SK-N-SH (cell line): ENCODE data around the gene TRAF5. TPM values are rescaled to one million over a fixed set of nuclear protein-coding genes. Genes with fewer than 3 reads are reported as not detected.

ENCODE experiments used
- CTCF ChIA-PET: fragments of 300-600, 350-600 bp; formaldehyde crosslinking; extraction: SDS; loops from one replicate; lab custom pipeline; 2021; lab: Yijun Ruan, JAX
- POLR2A ChIA-PET: fragments of 350-600 bp; sonication (Branson Sonifier 250); formaldehyde crosslinking; extraction: SDS; loops from one replicate; lab custom pipeline; 2020; ENCODE audit warnings: antibody characterized with exemption, inconsistent platforms; lab: Yijun Ruan, JAX
- DNase-seq: peaks from one replicate; pipeline ENCODE4 v3.0.0; 2012
- H2AFZ ChIP-seq: fragments of 200-600 bp; sonication (generic); 2 replicates; pipeline ENCODE4 v1.8.1; 2016; ENCODE audit warnings: antibody characterized with exemption, mild to moderate bottlenecking, low read depth
- H3F3A ChIP-seq: fragments of 200-600 bp; sonication (generic); replicated peaks from 2 replicates; pipeline ENCODE3; 2016; ENCODE audit warnings: antibody characterized with exemption, mild to moderate bottlenecking; ENCODE audit not compliant: insufficient read depth
- H3K27ac ChIP-seq, 2 experiments: fragments of 200-500 bp in 1 of 2; fragments of 200-600 bp in 1 of 2; sonication (Bioruptor generic) in 1 of 2; sonication (generic), shearing (Covaris generic) in 1 of 2; 2 replicates each; pipeline versions ENCODE4 v1.5.1 to v1.6.1; 2014 to 2016; ENCODE audit warnings: low read depth in 2 of 2, inconsistent platforms in 1 of 2, low read length in 1 of 2, mild to moderate bottlenecking in 1 of 2, mixed read lengths in 1 of 2
- H3K27me3 ChIP-seq: fragments of 200-600 bp; sonication (generic), shearing (Covaris generic); 2 replicates; pipeline ENCODE4 v1.6.1; 2016; ENCODE audit warnings: mixed run types; ENCODE audit not compliant: insufficient read depth
- H3K36me3 ChIP-seq, 2 experiments: fragments of 200-500 bp in 1 of 2; fragments of 200-600 bp in 1 of 2; sonication (Bioruptor generic) in 1 of 2; sonication (generic) in 1 of 2; replicated peaks in 1 of 2; 2 replicates each; pipeline versions ENCODE3 to v1.5.1; 2014 to 2016; ENCODE audit warnings: low read length in 1 of 2, mild to moderate bottlenecking in 1 of 2; ENCODE audit not compliant: insufficient read depth in 2 of 2, control insufficient read depth in 1 of 2
- H3K4me1 ChIP-seq, 2 experiments: fragments of 200-500 bp in 1 of 2; fragments of 200-600 bp in 1 of 2; sonication (Bioruptor generic) in 1 of 2; sonication (generic), shearing (Covaris generic) in 1 of 2; 2 replicates each; pipeline versions ENCODE4 v1.5.1 to v1.6.1; 2014 to 2016; ENCODE audit warnings: low read depth in 1 of 2, low read length in 1 of 2, mixed run types in 1 of 2; ENCODE audit not compliant: insufficient read depth in 2 of 2, control insufficient read depth in 1 of 2
- H3K4me2 ChIP-seq: fragments of 200-600 bp; sonication (generic), shearing (Covaris generic); 2 replicates; pipeline ENCODE4 v1.6.1; 2017; ENCODE audit warnings: mixed run types
- H3K4me3 ChIP-seq, 2 experiments: fragments of 200-500 bp in 1 of 2; fragments of 200-600 bp in 1 of 2; sonication (Bioruptor generic) in 1 of 2; sonication (generic), shearing (Covaris generic) in 1 of 2; 2 replicates each; pipeline versions ENCODE4 v1.5.1 to v1.8.1; 2014 to 2016; ENCODE audit warnings: low read depth in 2 of 2, inconsistent platforms in 1 of 2, low read length in 1 of 2, mild to moderate bottlenecking in 1 of 2, mixed read lengths in 1 of 2, moderate library complexity in 1 of 2
- H3K79me2 ChIP-seq: fragments of 200-600 bp; sonication (generic); 2 replicates; pipeline ENCODE4 v1.8.1; 2017; ENCODE audit warnings: mild to moderate bottlenecking; ENCODE audit not compliant: insufficient read depth
- H3K9ac ChIP-seq: fragments of 200-600 bp; sonication (generic); 2 replicates; pipeline ENCODE4 v1.6.1; 2017; ENCODE audit warnings: mixed run types
- H3K9me2 ChIP-seq: fragments of 200-600 bp; sonication (generic); 2 replicates; pipeline ENCODE4 v1.6.1; 2017; ENCODE audit warnings: mixed run types
- H3K9me3 ChIP-seq: fragments of 200-600 bp; sonication (generic); 2 replicates; pipeline ENCODE4 v1.6.1; 2017; ENCODE audit warnings: mixed run types, mild to moderate bottlenecking, moderate library complexity
- H4K20me1 ChIP-seq: fragments of 200-600 bp; sonication (generic); 2 replicates; pipeline ENCODE4 v1.6.1; 2017; ENCODE audit warnings: mild to moderate bottlenecking, mixed run types; ENCODE audit not compliant: insufficient read depth
- EZH2phosphoT487 ChIP-seq: fragments of 200-600 bp; sonication (generic); IDR thresholded peaks from 2 replicates; pipeline ENCODE4 v1.6.1; 2017; ENCODE audit warnings: low read depth, mixed run types, mild to moderate bottlenecking, antibody characterized with exemption, moderate library complexity, borderline replicate concordance
- GABPA ChIP-seq: IDR thresholded peaks from 2 replicates; pipeline ENCODE4 v1.4.0; 2012; ENCODE audit warnings: low read depth, mild to moderate bottlenecking
- JUND ChIP-seq: IDR thresholded peaks from 2 replicates; pipeline ENCODE4 v1.4.0; 2012
- MXI1 ChIP-seq: IDR thresholded peaks from 2 replicates; pipeline ENCODE4 v1.6.1; 2012; ENCODE audit warnings: mild to moderate bottlenecking, low read depth, low read length, improper control_type of control experiment
- RCOR1 ChIP-seq: fragments of 150-350 bp; IDR thresholded peaks from 2 replicates; pipeline ENCODE4 v1.6.1; 2017; ENCODE audit warnings: antibody characterized with exemption, low read length
- TAF1 ChIP-seq: IDR thresholded peaks from 2 replicates; pipeline ENCODE4 v1.6.1; 2012; ENCODE audit warnings: low read depth, mild to moderate bottlenecking, low read length, moderate library complexity, borderline replicate concordance
- TCF12 ChIP-seq: IDR thresholded peaks from 2 replicates; pipeline ENCODE4 v1.4.0; 2012
- YY1 ChIP-seq: IDR thresholded peaks from 2 replicates; pipeline ENCODE4 v1.4.0; 2012; ENCODE audit warnings: low read depth, mild to moderate bottlenecking
- WGBS: methylation state at CpG from one replicate; pipeline ENCODE4 v1.1.6; 2017; ENCODE audit warnings: low lambda C conversion rate; 5-methylcytosine and 5-hydroxymethylcytosine counted together
- polyA plus RNA-seq, 3 experiments: library from polyadenylated mRNA; depleted of rRNA; stranded (reverse); fragments of >200 nt; gene quantifications; 2 replicates each; pipeline ENCODE4 v1.2.3, GENCODE V29; 2012
- TF ChIP-seq, protein P1 (sequence below): IDR thresholded peaks from 2 replicates; pipeline ENCODE4 v1.4.0; 2012; ENCODE audit warnings: low read depth, borderline replicate concordance
- TF ChIP-seq, protein P2 (sequence below): IDR thresholded peaks from 2 replicates; pipeline ENCODE4 v1.6.1; 2012; ENCODE audit warnings: mild to moderate bottlenecking, low read depth, low read length, moderate library complexity
- TF ChIP-seq, protein P3 (sequence below): fragments of 200-600 bp; sonication (generic); IDR thresholded peaks from 2 replicates; pipeline ENCODE4 v1.6.1; 2017; ENCODE audit warnings: antibody characterized with exemption, mild to moderate bottlenecking, moderate library complexity

TRAF5 gene
- polyA plus RNA-seq, 1 of the 3 experiments (the other 2 are of a cell fraction), result 7.6 TPM

DNA sequence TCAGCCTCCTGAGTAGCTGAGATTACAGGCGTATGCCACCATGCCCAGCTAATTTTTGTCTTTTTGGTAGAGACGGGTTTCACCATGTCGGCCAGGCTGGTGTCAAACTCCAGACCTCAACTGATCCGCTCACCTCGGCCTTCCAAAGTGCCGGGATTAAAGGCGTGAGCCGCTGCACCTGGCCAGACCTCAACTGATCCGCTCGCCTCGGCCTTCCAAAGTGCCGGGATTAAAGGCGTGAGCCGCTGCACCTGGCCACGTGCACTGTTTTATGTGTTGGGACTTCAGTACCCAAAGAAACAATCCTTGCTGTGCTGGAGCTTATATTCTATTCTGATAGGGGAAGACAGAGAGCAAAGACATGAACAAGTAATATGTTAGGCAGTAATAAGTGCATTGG, 10.1 kb downstream of the TRAF5 start:
- no peaks in the 10 kb centered on the region for H3K36me3 ChIP-seq
- no peak overlapping the region for H3K9ac ChIP-seq
- H3K79me2 ChIP-seq, result peaks cover 10% of the 10 kb centered on the region; the same call in 1 of the 2 replicates
- no peak overlapping the region for H3K27ac ChIP-seq
- H3K27me3 ChIP-seq, result no peaks in the 10 kb centered on the region
- no peak overlapping the region for H3K4me2 ChIP-seq
- 95% methylated on average over 14 of the region's 15 CpGs for WGBS
- H3K4me1 ChIP-seq, result peaks cover 0 to 22% of the 10 kb centered on the region in 2 experiments; a peak in 2 of 4 replicates
- ChIA-PET CTCF (interaction anchor here (1.3 to 1.9 kb wide), 3 partner anchors 10 to 133 kb away, joined by 3 to 11 read pairs (median 5); partner anchors contain the start of gene TRAF5), POLR2A (no interaction called here)
- H3K9me2 ChIP-seq, result no peaks in the 10 kb centered on the region
- H3K9me3 ChIP-seq, result no peaks in the 10 kb centered on the region
- H2AFZ ChIP-seq, result no peak overlapping the region
- DNase-seq, result no peak
- TF ChIP-seq, protein P1, sequence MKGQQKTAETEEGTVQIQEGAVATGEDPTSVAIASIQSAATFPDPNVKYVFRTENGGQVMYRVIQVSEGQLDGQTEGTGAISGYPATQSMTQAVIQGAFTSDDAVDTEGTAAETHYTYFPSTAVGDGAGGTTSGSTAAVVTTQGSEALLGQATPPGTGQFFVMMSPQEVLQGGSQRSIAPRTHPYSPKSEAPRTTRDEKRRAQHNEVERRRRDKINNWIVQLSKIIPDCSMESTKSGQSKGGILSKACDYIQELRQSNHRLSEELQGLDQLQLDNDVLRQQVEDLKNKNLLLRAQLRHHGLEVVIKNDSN, result no peak
- no peak for TF ChIP-seq GABPA
- TF ChIP-seq EZH2phosphoT487, result no peak
- TF ChIP-seq, protein P2, sequence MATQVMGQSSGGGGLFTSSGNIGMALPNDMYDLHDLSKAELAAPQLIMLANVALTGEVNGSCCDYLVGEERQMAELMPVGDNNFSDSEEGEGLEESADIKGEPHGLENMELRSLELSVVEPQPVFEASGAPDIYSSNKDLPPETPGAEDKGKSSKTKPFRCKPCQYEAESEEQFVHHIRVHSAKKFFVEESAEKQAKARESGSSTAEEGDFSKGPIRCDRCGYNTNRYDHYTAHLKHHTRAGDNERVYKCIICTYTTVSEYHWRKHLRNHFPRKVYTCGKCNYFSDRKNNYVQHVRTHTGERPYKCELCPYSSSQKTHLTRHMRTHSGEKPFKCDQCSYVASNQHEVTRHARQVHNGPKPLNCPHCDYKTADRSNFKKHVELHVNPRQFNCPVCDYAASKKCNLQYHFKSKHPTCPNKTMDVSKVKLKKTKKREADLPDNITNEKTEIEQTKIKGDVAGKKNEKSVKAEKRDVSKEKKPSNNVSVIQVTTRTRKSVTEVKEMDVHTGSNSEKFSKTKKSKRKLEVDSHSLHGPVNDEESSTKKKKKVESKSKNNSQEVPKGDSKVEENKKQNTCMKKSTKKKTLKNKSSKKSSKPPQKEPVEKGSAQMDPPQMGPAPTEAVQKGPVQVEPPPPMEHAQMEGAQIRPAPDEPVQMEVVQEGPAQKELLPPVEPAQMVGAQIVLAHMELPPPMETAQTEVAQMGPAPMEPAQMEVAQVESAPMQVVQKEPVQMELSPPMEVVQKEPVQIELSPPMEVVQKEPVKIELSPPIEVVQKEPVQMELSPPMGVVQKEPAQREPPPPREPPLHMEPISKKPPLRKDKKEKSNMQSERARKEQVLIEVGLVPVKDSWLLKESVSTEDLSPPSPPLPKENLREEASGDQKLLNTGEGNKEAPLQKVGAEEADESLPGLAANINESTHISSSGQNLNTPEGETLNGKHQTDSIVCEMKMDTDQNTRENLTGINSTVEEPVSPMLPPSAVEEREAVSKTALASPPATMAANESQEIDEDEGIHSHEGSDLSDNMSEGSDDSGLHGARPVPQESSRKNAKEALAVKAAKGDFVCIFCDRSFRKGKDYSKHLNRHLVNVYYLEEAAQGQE, result no peak
- no peak for TF ChIP-seq TAF1
- no peak for TF ChIP-seq JUND
- no peak for TF ChIP-seq YY1
- no peak for TF ChIP-seq TCF12
- TF ChIP-seq MXI1, result no peak
- H4K20me1 ChIP-seq, result no peaks in the 10 kb centered on the region
- no peaks in the 10 kb centered on the region for H3F3A ChIP-seq
- no peak overlapping the region for H3K4me3 ChIP-seq

DNA sequence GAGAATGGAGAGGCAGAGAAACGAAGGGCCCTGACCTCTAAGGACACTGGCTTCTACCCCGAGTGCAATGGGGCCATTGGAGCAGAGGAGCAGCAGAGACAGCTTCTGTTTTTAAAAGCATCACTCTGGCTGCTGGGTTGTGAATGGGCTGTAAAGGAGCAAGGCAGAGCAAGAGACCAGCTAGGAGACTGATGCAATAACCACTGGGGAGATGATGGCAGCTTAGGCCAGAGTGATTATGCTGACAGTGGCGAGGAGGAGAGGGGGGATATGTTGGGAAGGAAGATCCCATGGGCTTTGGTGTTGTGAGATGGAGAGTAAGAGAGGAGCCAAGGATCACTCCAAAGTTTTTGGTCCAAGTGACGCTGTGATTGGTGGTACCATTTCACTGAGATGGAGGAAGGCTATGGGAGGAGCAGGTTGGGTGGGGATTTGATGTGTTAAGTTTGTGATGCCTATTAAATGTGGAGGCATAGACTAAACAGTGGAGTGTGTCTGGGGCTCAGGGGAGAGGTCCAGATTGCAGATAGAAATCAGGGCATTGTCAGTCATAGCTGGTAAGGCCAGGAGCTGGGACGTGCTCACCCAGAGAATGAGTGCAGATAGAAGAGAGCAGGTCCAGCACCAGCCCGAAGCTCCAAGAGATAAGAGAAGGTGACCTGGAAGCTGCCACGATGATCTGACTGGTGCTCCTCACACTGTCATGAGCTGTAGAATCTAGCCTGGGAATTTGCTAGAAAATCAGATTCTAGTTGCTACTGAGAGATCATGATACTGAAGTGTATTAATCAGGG, 11.0 kb downstream of the TRAF5 start:
- Histone ChIP-seq H3K9me3 (no peaks in the 10 kb centered on the region), H3K4me3 (no peak overlapping the region), H3F3A (no peaks in the 10 kb centered on the region), H3K27me3 (no peaks in the 10 kb centered on the region), H3K4me2 (no peak overlapping the region), H2AFZ (no peak overlapping the region), H3K4me1 (peaks cover 0 to 14% of the 10 kb centered on the region in 2 experiments; a peak in 2 of 4 replicates), H3K27ac (no peak overlapping the region), H3K9me2 (no peaks in the 10 kb centered on the region), H3K79me2 (peaks cover 9% of the 10 kb centered on the region; the same call in 1 of the 2 replicates), H4K20me1 (no peaks in the 10 kb centered on the region), H3K36me3 (no peaks in the 10 kb centered on the region), H3K9ac (no peak overlapping the region)
- 89% methylated on average over 7 of the region's 7 CpGs for WGBS
- ChIA-PET CTCF (interaction anchor here (1.2 to 1.9 kb wide), 5 partner anchors 11 to 176 kb away, joined by 3 to 12 read pairs (median 4); partner anchors contain the start of gene TRAF5), POLR2A (no interaction called here)
- TF ChIP-seq RCOR1 (no peak), JUND (no peak)
- TF ChIP-seq, protein P3, sequence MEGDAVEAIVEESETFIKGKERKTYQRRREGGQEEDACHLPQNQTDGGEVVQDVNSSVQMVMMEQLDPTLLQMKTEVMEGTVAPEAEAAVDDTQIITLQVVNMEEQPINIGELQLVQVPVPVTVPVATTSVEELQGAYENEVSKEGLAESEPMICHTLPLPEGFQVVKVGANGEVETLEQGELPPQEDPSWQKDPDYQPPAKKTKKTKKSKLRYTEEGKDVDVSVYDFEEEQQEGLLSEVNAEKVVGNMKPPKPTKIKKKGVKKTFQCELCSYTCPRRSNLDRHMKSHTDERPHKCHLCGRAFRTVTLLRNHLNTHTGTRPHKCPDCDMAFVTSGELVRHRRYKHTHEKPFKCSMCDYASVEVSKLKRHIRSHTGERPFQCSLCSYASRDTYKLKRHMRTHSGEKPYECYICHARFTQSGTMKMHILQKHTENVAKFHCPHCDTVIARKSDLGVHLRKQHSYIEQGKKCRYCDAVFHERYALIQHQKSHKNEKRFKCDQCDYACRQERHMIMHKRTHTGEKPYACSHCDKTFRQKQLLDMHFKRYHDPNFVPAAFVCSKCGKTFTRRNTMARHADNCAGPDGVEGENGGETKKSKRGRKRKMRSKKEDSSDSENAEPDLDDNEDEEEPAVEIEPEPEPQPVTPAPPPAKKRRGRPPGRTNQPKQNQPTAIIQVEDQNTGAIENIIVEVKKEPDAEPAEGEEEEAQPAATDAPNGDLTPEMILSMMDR, result no peak
- DNase-seq, result no peak
